ENCODE measurements around the gene CEACAM6. TPM values are rescaled to one million over a fixed set of nuclear protein-coding genes. Genes with fewer than 3 reads are reported as not detected.

Gene CEACAM6
- total and polyA plus RNA-seq, 9 of the 15 experiments (the other 6 are each of a cell fraction or from before 2014, with no cell fraction given) = 0.24 TPM; not detected in 8

GRCh38 chr19:41753936-41754529 is 1.3 kb upstream of the CEACAM6 start:
- Histone ChIP-seq H3K27me3 (ENCODE audit: control insufficient read depth in 2 of 2, insufficient read depth in 2 of 2, low read length in 2 of 2) (peaks cover 0 to 3% of the 10 kb centered on the region in 2 experiments; a peak in 2 of 5 replicates), H2AFZ (ENCODE audit: low read depth, low read length) (no peak overlapping the region), H3K79me2 (ENCODE audit: control insufficient read depth, insufficient read depth, low read length) (no peaks in the 10 kb centered on the region), H3K36me3 (ENCODE audit: control insufficient read depth, insufficient read depth, low read length) (no peaks in the 10 kb centered on the region), H3K9me3 (replicated peaks; ENCODE audit: control insufficient read depth, insufficient read depth, low read depth, low read length) (no peaks in the 10 kb centered on the region), H3K4me1 (replicated peaks in 1 of 2; ENCODE audit: control insufficient read depth in 2 of 2, insufficient read depth in 2 of 2, low read length in 2 of 2) (no peaks in the 10 kb centered on the region), H3K4me3 (no peak overlapping the region), H3K9ac (ENCODE audit: insufficient read depth in 1 of 2, low read depth in 2 of 2, low read length in 2 of 2) (no peak overlapping the region), H3K9me1 (ENCODE audit: control insufficient read depth, insufficient read depth, low read length) (no peaks in the 10 kb centered on the region), H3K27ac (ENCODE audit: extremely low read depth, low read depth, low read length) (no peak overlapping the region), H4K20me1 (replicated peaks; ENCODE audit: control insufficient read depth, insufficient read depth, low read length) (no peaks in the 10 kb centered on the region), H3K4me2 (ENCODE audit: insufficient read depth, low read length) (no peak overlapping the region)
- BruUV-seq (replicated peaks) = no TSS peak
- CTCF ChIA-PET (ENCODE audit: low intra/inter-chr PET ratio) = interaction anchor here (0.5 to 1.8 kb wide), 5 partner anchors 28 to 113 kb away, joined by 3 to 8 read pairs (median 4); no protein-coding TSS in a partner anchor
- peak; percentile 95 for ATAC-seq
- intact Hi-C loops (cut with micrococcal nuclease) (loop anchor here (1.0 kb wide), 2 partner anchors 31 to 67 kb away; no protein-coding TSS in a partner anchor), in situ Hi-C loops (cut with MboI) (no loop called here)
- WGBS (ENCODE audit: insufficient coverage, low coverage, missing lambda C conversion rate) = 0% methylated on average over 4 of the region's 4 CpGs
- FAIRE-seq = peak; percentile 88
- POLR2A ChIA-PET = interaction anchor here (0.6 kb wide), 2 partner anchors 33 to 134 kb away, joined by 3 to 4 read pairs; no protein-coding TSS in a partner anchor
- DNase-seq (ENCODE audit: extremely low read depth in 1 of 4, low spot score in 3 of 4) = peak; percentile 24 to 57 (median 26)
- TF ChIP-seq RAD51 (IDR thresholded peaks at IDR 0.05; ENCODE audit: borderline replicate concordance, low read depth) = no peak
- 0 out of 2 replicates have a peak, but pooled peaks have one; percentile 27 for TF ChIP-seq HNRNPL (IDR thresholded peaks at IDR 0.05; ENCODE audit: low read depth, low read length)
- TF ChIP-seq EGR1 (conservative IDR thresholded peaks at IDR 0.05) = peak; percentile 20; the same call in 1 of the 2 replicates
- no peak for TF ChIP-seq MEF2A (IDR thresholded peaks at IDR 0.05; ENCODE audit: control insufficient read depth, low read depth, low read length)
- no peak for TF ChIP-seq JUND (IDR thresholded peaks at IDR 0.05; ENCODE audit: borderline replicate concordance, low read depth, low read length)
- no peak for TF ChIP-seq JUND (tag; IDR thresholded peaks at IDR 0.05; ENCODE audit: borderline replicate concordance, low read depth, low read length)
- TF ChIP-seq, protein P1, sequence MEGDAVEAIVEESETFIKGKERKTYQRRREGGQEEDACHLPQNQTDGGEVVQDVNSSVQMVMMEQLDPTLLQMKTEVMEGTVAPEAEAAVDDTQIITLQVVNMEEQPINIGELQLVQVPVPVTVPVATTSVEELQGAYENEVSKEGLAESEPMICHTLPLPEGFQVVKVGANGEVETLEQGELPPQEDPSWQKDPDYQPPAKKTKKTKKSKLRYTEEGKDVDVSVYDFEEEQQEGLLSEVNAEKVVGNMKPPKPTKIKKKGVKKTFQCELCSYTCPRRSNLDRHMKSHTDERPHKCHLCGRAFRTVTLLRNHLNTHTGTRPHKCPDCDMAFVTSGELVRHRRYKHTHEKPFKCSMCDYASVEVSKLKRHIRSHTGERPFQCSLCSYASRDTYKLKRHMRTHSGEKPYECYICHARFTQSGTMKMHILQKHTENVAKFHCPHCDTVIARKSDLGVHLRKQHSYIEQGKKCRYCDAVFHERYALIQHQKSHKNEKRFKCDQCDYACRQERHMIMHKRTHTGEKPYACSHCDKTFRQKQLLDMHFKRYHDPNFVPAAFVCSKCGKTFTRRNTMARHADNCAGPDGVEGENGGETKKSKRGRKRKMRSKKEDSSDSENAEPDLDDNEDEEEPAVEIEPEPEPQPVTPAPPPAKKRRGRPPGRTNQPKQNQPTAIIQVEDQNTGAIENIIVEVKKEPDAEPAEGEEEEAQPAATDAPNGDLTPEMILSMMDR (IDR thresholded peaks at IDR 0.05 in 2 of 3, conservative IDR thresholded peaks at IDR 0.05 in 1 of 3; ENCODE audit: insufficient read depth in 2 of 3, low read depth in 1 of 3, low read length in 3 of 3) = peak; percentile 57 to 84 (median 59)
- TF ChIP-seq SMC3 (conservative IDR thresholded peaks at IDR 0.05; ENCODE audit: insufficient read depth, low read depth, low read length) = 0 out of 2 replicates have a peak, but pooled peaks have one; percentile 20
